Common myeloid progenitor, CD34-positive (primary cell): ENCODE data around the gene RAI14.

Experiments
- CTCF ChIA-PET: fragments of 350-600 bp; sonication (Branson Sonifier 250); formaldehyde crosslinking; loops from one replicate; lab custom pipeline; 2021; ENCODE audit warnings: antibody characterized with exemption; lab: Charles Lee
- POLR2A ChIA-PET: fragments of 350-600 bp; sonication (Branson Sonifier 250); formaldehyde crosslinking; loops from one replicate; lab custom pipeline; 2021; ENCODE audit warnings: antibody characterized with exemption; lab: Charles Lee
- DNase-seq, 3 donors: peaks; one replicate each; pipeline versions ENCODE4 v3.0.0 to v3.0.0-alpha.2; 2013
- H3K27ac ChIP-seq, 2 experiments: 1 replicate in 1 of 2; 2 replicates in 1 of 2; pipeline ENCODE4 v1.7.0; 2013; ENCODE audit warnings: inconsistent platforms in 2 of 2, low read length in 2 of 2, mild to moderate bottlenecking in 2 of 2, low read depth in 1 of 2, moderate library complexity in 1 of 2; ENCODE audit not compliant: severe bottlenecking in 2 of 2, insufficient read depth in 1 of 2, poor library complexity in 1 of 2
- H3K27me3 ChIP-seq, 5 experiments: replicated peaks in 2 of 5; 1 replicate in 3 of 5; 2 replicates in 2 of 5; pipeline versions ENCODE4 v1.6.1 to v1.7.0; 2013; ENCODE audit warnings: low read length in 4 of 5, mild to moderate bottlenecking in 2 of 5, moderate library complexity in 2 of 5, inconsistent platforms in 1 of 5; ENCODE audit not compliant: insufficient read depth in 5 of 5, control insufficient read depth in 4 of 5
- H3K36me3 ChIP-seq, 4 experiments: 1 replicate in 2 of 4; 2 replicates in 2 of 4; pipeline versions ENCODE4 v1.6.1 to v1.7.0; 2013; ENCODE audit warnings: low read length in 3 of 4, control low read depth in 1 of 4, mild to moderate bottlenecking in 1 of 4; ENCODE audit not compliant: control insufficient read depth in 4 of 4, insufficient read depth in 4 of 4
- H3K4me1 ChIP-seq, 4 experiments: 1 replicate in 3 of 4; 2 replicates in 1 of 4; pipeline versions ENCODE4 v1.6.1 to v1.7.1; 2013; ENCODE audit warnings: low read length in 3 of 4, mild to moderate bottlenecking in 3 of 4, control low read depth in 1 of 4, inconsistent platforms in 1 of 4, moderate library complexity in 1 of 4; ENCODE audit not compliant: control insufficient read depth in 4 of 4, insufficient read depth in 4 of 4; ENCODE audit errors: control extremely low read depth in 1 of 4
- H3K4me3 ChIP-seq, 7 experiments: 1 replicate in 4 of 7; 2 replicates in 3 of 7; pipeline versions ENCODE4 v1.5.1 to v1.7.0; 2013; ENCODE audit warnings: mild to moderate bottlenecking in 7 of 7, low read length in 6 of 7, moderate library complexity in 6 of 7, inconsistent platforms in 2 of 7, low read depth in 2 of 7, control low read depth in 1 of 7; ENCODE audit not compliant: insufficient read depth in 4 of 7, control insufficient read depth in 1 of 7; ENCODE audit errors: extremely low read depth in 1 of 7
- H3K9me3 ChIP-seq, 5 experiments: 1 replicate in 4 of 5; 2 replicates in 1 of 5; pipeline versions ENCODE4 v1.6.1 to v1.7.1; 2013; ENCODE audit warnings: low read length in 4 of 5, mild to moderate bottlenecking in 2 of 5, inconsistent platforms in 1 of 5, low read depth in 1 of 5, moderate library complexity in 1 of 5; ENCODE audit not compliant: control insufficient read depth in 4 of 5, insufficient read depth in 2 of 5; ENCODE audit errors: control extremely low read depth in 1 of 5
- WGBS: methylation state at CpG from one replicate; pipeline ENCODE4 v1.1.5; 2013; ENCODE audit not compliant: insufficient coverage; 5-methylcytosine and 5-hydroxymethylcytosine counted together

RAI14 gene

DNA sequence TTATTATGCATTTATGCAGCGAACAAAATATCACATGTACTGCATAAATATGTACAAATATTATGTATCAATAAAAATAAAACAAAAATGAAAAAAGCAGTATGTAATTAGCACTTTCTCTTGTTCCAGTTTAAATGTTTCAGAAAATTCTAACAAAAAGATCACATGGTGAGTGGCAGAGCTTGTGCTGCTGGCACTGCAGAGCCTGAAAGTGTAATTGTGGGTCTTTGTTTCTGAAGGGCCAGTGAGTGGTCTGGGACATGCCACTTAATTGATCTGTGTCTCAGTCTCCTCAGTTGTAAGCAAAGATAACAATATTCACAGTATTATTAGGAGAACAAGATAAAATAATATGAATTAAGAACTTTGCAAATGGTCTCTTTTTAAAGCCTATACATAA is 39.5 kb upstream of the RAI14 start:
- no CpG with 5 or more reads among the region's 1 CpG for WGBS
- no peaks in the 10 kb centered on the region for H3K36me3 ChIP-seq
- POLR2A ChIA-PET, result no interaction called here
- no peaks in the 10 kb centered on the region for H3K9me3 ChIP-seq
- H3K27ac ChIP-seq, result no peak overlapping the region
- H3K4me3 ChIP-seq, result no peak overlapping the region
- DNase-seq, result no peak
- no peaks in the 10 kb centered on the region for H3K27me3 ChIP-seq
- CTCF ChIA-PET, result no interaction called here
- H3K4me1 ChIP-seq, result no peaks in the 10 kb centered on the region

DNA sequence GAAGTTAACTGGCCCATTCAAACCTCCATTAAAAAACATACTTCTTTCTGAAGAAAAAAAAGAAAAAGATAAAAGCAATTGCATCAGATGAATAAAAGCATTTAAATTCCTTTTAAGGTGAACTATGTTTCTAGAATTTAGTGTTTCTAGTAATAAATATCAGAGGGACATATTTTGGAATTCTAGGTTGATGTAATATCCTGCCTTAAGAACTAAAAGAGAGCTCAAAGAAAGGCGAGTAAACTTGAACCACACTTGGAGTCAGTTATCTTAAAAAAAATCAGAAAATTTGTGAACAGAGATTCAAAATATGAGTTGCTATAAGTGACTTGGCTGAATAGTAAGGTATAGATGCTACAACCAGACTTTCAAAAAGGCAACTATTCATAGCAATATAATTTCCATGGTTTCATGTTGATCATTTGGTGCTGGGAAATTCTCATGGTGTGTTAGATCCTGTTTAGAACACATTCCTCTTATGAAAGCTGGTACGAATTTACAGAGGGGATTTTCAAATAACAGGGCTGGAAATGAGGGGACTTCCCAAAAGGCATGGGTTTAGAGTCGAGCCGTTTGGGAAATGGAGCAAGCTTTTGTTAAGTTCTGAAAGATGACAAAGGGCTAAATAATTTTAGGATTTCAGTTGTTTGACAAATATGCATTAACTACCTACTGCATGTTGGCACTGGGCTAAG is 37.6 kb upstream of the RAI14 start:
- Histone ChIP-seq H3K4me3 (no peak overlapping the region), H3K36me3 (no peaks in the 10 kb centered on the region), H3K27me3 (no peaks in the 10 kb centered on the region), H3K4me1 (no peaks in the 10 kb centered on the region), H3K27ac (no peak overlapping the region), H3K9me3 (no peaks in the 10 kb centered on the region)
- POLR2A ChIA-PET, result no interaction called here
- 100% methylated on average over 2 of the region's 4 CpGs for WGBS
- no peak for DNase-seq
- CTCF ChIA-PET, result no interaction called here

DNA sequence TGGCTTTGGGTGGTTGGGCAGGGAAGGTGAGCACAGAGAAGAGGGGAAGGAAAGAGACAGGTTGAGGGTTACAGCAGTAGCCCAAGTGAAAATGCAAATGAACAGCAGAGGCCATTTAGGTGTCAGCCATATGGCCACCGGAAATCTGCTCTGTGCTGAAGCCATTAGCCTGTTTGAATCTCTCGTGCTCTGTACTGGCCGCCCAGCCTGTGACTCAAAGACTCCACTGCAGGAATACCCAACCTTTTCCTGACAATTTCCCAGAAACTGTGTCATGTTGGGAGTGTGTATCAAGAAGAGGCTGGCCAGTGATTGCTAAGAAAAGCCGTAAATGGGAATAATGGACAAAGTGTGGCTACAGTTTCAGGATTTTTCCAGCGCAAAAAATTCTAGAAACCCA is 35.9 kb upstream of the RAI14 start:
- ChIA-PET POLR2A (no interaction called here), CTCF (no interaction called here)
- H3K36me3 ChIP-seq, result no peaks in the 10 kb centered on the region
- no peaks in the 10 kb centered on the region for H3K4me1 ChIP-seq
- H3K27me3 ChIP-seq, result no peaks in the 10 kb centered on the region
- H3K9me3 ChIP-seq, result no peaks in the 10 kb centered on the region
- H3K4me3 ChIP-seq, result no peak overlapping the region
- WGBS, result 100% methylated on average over 3 of the region's 5 CpGs
- no peak for DNase-seq
- H3K27ac ChIP-seq, result no peak overlapping the region

DNA sequence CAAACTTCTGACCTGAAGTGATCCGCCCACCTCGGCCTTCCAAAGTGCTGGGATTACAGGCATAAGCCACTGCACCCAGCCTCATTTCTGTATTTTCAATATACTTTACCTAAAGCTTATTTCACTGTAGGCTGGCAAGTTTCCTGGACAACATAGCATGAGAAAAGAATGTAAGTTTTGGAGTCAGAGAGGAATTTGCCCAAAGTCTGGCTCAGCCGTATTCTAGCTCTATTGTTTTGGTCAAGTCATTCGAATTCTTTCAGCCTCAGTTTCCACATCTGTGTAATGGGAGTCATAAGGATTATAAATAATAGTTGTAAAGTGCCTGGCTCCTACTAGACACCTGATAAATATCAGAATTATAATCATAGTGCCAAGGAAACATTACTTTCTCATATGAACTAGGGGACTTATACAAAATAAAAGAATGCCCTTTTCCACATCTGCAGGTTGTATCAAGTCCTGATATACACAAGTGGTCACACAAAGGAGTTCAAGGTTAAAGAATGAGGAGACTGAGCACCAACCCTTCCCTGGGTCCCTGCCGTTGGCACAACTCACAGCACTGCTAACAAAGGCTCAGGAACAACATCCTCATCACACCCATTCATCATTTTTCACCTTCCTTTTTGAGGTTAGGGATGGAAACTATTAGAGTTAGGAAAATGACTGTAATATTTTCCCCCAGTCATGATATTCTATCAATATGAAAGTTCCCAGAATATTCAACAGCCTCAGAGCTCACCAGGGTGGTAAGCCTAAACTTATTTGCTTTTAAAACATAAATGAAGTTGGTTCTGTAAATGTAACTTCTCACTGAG is 34.6 kb upstream of the RAI14 start:
- ChIA-PET POLR2A (no interaction called here), CTCF (no interaction called here)
- Histone ChIP-seq H3K4me1 (no peaks in the 10 kb centered on the region), H3K27ac (no peak overlapping the region), H3K27me3 (no peaks in the 10 kb centered on the region), H3K36me3 (no peaks in the 10 kb centered on the region), H3K9me3 (peaks cover 0 to 2% (median 0%) of the 10 kb centered on the region in 5 experiments), H3K4me3 (no peak overlapping the region)
- no peak for DNase-seq
- 100% methylated on average over 1 of the region's 5 CpGs for WGBS

DNA sequence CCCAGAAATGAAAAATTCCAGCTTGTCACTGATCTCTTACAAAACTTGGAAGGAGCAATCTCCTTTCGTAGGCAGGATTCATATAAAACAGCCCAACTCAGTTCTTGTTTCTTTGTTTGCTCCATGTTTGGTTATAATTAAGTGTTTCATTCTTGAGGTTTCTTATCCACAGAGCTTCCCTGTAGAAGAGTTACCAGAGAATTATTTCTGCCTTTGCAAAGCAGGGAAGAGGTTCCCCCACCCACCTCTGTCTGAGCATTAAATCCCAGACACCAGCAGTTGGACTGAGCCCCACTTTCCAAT is 34.1 kb upstream of the RAI14 start:
- ChIA-PET POLR2A (no interaction called here), CTCF (no interaction called here)
- H3K36me3 ChIP-seq, result no peaks in the 10 kb centered on the region
- H3K4me1 ChIP-seq, result no peaks in the 10 kb centered on the region
- no peak overlapping the region for H3K27ac ChIP-seq
- peaks cover 0 to 2% (median 0%) of the 10 kb centered on the region in 5 experiments for H3K9me3 ChIP-seq
- no peak overlapping the region for H3K4me3 ChIP-seq
- H3K27me3 ChIP-seq, result no peaks in the 10 kb centered on the region
- no CpG with 5 or more reads among the region's 1 CpG for WGBS
- no peak for DNase-seq

DNA sequence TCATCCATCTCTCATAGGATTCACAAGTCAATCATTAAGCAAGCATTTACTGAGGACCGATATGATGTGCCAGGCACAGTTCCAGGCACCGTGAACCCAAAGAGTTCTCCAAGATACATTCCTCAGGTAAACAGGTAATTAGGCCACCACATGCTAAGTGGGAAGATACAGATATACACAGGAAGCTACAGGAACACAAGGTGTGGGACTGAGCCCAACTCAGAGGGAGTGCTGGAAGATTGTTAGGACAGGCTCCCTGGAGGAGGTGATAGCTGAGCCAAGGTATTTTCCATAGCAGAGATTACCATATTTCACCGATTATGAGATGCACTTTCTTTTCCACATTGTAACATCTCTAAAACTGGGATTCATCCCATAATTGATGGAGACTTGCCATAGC is 31.4 kb upstream of the RAI14 start:
- no peaks in the 10 kb centered on the region for H3K4me1 ChIP-seq
- peaks cover 0 to 2% (median 0%) of the 10 kb centered on the region in 5 experiments for H3K27me3 ChIP-seq
- no peak overlapping the region for H3K27ac ChIP-seq
- CTCF ChIA-PET, result interaction anchor here (1.6 kb wide), 1 partner anchor 55 kb away, joined by 4 read pairs; no protein-coding TSS in a partner anchor
- no peak for DNase-seq
- H3K36me3 ChIP-seq, result no peaks in the 10 kb centered on the region
- WGBS, result 94% methylated on average over 3 of the region's 3 CpGs
- POLR2A ChIA-PET, result no interaction called here
- H3K9me3 ChIP-seq, result peaks cover 0 to 2% (median 0%) of the 10 kb centered on the region in 5 experiments
- H3K4me3 ChIP-seq, result no peak overlapping the region

DNA sequence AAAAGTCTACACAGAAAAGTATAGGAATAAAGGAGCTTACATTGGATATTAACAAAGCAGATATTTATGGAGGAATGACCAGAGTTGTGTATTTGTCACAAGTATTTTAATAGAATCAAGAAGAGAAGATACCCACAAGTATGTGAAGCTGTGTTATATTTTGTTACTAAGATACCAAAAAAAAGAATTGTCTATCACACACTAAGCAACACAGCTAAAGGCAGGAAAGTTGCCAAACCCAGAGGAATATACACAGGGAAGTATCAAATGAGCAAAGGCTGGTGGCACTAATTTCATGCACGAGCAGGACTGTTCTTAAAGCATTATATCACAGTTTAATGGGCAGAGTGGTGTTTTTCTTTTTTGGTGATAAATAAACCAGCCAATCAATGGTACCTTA is 30.9 kb upstream of the RAI14 start:
- POLR2A ChIA-PET, result no interaction called here
- Histone ChIP-seq H3K4me1 (no peaks in the 10 kb centered on the region), H3K27ac (no peak overlapping the region), H3K36me3 (no peaks in the 10 kb centered on the region), H3K9me3 (peaks cover 0 to 2% (median 0%) of the 10 kb centered on the region in 5 experiments), H3K4me3 (no peak overlapping the region), H3K27me3 (peaks cover 0 to 2% (median 0%) of the 10 kb centered on the region in 5 experiments)
- no CpG with 5 or more reads among the region's 1 CpG for WGBS
- CTCF ChIA-PET, result interaction anchor here (1.6 kb wide), 1 partner anchor 54 kb away, joined by 4 read pairs; no protein-coding TSS in a partner anchor
- no peak for DNase-seq
